GM12865 (cell line): ENCODE measurements around the gene POSTN.

Experiments used
- DNase-seq: peaks from one replicate; pipeline ENCODE4 v3.0.0; 2010; ENCODE audit warnings: low read depth
- H3K4me3 ChIP-seq: 2 replicates; pipeline ENCODE4 v1.5.1; 2011; ENCODE audit warnings: mild to moderate bottlenecking, low read depth, low read length, control low read depth
- CTCF ChIP-seq: IDR thresholded peaks from 2 replicates; pipeline ENCODE4 v1.5.1; 2011; ENCODE audit warnings: low read length, control low read depth, low read depth, inconsistent platforms; ENCODE audit not compliant: insufficient read depth; ENCODE audit errors: missing control alignments

The POSTN gene

DNA sequence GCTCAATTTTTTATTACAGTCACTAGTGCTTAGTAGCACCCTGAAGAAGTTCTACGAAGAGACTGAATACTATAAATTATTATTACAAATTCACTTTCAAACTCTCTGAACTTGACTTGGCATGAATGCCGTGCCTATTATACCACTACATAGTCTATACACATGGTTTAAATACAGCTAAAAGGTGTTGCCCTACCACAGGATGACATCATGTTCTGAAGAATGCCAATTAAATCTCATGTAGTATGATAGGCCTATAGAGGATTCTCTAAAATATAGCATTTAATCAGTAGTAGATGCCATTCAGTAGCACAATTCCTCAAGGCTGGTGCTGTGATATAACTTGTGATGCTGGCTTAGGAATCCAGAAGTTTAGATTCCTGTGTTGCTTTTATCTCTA lies 16.7 kb upstream of the POSTN start:
- DNase-seq, result no peak
- H3K4me3 ChIP-seq, result no peak overlapping the region
- TF ChIP-seq CTCF, result no peak

DNA sequence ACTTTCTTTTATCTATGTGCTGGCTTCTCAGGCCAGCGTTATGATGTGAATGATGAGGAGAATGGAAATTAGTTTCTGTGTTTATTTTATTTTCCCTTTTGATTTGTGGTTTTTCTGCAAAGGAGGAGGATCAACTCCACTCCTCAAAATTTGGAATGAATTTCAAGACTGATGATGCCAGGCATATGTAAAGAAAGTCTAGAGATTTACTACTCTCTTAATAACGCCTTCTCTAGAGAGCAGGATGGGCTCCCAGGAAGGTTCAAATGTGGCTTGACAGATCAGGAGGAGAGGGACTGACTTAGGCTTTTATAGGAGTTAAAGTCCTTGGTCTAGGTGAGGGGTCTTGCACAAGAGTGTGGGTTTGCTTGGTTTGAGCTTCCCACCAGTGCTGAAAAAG lies 15.1 kb upstream of the POSTN start:
- TF ChIP-seq CTCF, result no peak
- no peak for DNase-seq
- no peak overlapping the region for H3K4me3 ChIP-seq

DNA sequence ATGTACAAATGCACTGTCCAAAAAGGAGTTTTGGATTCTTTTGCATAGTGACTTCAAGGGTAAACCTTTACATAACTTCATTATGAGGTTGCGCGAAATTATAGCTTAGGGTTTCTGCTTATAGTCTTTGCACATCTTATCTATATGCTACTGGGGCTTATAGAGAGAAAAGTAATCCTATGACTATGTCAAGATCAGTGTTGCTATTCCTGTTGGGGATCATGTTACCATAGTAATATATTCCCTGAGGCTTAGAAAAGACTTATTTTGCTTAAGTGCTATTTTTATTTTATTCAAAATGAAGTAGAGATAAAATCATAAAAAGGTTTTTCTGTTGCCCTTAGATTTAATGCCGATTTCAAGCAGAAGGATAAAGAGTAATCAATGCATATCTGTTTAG lies 14.7 kb upstream of the POSTN start:
- no peak overlapping the region for H3K4me3 ChIP-seq
- no peak for DNase-seq
- TF ChIP-seq CTCF, result no peak

GRCh38 chr13:37608750-37609339 lies 10.3 kb upstream of the POSTN start:
- no peak for DNase-seq
- TF ChIP-seq CTCF, result no peak
- H3K4me3 ChIP-seq, result no peak overlapping the region

GRCh38 chr13:37602733-37603381 lies 4.3 kb upstream of the POSTN start:
- no peak overlapping the region for H3K4me3 ChIP-seq
- DNase-seq, result peak; percentile 0
- peak; percentile 8 for TF ChIP-seq CTCF

- no peak for TF ChIP-seq CTCF
- H3K4me3 ChIP-seq, result no peak overlapping the region
- no peak for DNase-seq
Observed at GRCh38 chr13:37601648-37602440, 3.3 kb upstream of the POSTN start.
